Lower leg skin (tissue), 3 donors: ENCODE data around the gene NPLOC4.

ENCODE experiments used
- CTCF ChIP-seq, 3 donors: fragments of 450-650 bp; IDR thresholded peaks; one replicate each; pipeline ENCODE4 v1.5.1; 2016; ENCODE audit warnings: antibody characterized with exemption in 3 of 3, mild to moderate bottlenecking in 3 of 3, moderate library complexity in 2 of 3
- POLR2A ChIP-seq, 2 donors: fragments of 450-650 bp; IDR thresholded peaks; one replicate each; pipeline ENCODE4 v1.6.1; 2016 to 2017; ENCODE audit warnings: antibody characterized with exemption in 2 of 2, mild to moderate bottlenecking in 1 of 2, moderate library complexity in 1 of 2

- TF ChIP-seq POLR2A (IDR thresholded peaks at IDR 0.05) (no peak), CTCF (IDR thresholded peaks at IDR 0.05) (no peak)
Observed at GRCh38 chr17:81535480-81536298, 101.2 kb downstream of the NPLOC4 start.
